ENCODE data around the gene SBNO2.
A peak's percentile ranks its signal among the peaks of the same experiment; 100 is the strongest.
"Not testable (repeated sequence)": the region's sequence is repeated elsewhere in the genome, so short reads cannot be mapped to it uniquely, and the experiment has no call there.

SBNO2 gene

DNA sequence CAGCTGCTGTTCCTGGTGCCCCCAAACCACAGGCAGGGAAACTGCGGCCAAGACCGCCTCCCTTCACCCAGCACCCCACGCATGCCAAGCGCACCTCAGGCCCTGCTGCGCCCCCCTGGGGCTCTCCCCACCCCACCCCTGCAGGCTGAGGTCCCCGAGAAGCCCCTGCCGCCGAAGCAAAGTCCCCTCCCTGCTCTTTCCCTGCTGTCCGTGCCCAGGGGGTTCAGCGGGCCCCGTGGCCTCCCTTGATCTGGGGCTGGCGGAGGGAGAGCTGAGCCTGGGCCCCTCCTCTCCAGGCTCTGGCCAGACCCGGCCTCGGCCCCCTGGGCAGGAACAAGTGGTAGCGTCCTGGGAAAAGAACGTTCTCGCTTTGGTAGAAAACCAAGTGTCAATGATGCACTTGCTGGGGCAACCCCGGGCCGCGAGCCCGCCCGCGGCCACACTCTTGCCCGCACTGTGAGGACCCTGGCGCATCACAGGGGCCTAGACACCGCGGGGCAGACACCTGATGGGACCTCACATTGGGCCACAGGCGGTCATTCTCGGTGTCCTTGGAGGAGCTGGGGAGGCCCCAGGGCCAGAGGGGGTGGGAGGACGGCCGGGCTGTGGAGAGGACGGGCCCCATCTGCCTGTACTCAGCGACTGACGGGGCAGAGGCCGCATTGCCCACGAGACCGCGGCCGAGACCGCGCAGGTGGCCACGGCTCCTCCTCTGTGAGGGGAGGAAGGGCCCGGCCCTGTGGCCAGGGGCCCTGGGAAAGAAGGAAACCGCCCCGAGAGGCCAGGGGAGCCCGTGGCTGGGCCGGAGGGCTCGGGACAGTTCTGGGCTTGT, 41.3 kb downstream of the SBNO2 start:
- DNase-seq, result peak; percentile 38

DNA sequence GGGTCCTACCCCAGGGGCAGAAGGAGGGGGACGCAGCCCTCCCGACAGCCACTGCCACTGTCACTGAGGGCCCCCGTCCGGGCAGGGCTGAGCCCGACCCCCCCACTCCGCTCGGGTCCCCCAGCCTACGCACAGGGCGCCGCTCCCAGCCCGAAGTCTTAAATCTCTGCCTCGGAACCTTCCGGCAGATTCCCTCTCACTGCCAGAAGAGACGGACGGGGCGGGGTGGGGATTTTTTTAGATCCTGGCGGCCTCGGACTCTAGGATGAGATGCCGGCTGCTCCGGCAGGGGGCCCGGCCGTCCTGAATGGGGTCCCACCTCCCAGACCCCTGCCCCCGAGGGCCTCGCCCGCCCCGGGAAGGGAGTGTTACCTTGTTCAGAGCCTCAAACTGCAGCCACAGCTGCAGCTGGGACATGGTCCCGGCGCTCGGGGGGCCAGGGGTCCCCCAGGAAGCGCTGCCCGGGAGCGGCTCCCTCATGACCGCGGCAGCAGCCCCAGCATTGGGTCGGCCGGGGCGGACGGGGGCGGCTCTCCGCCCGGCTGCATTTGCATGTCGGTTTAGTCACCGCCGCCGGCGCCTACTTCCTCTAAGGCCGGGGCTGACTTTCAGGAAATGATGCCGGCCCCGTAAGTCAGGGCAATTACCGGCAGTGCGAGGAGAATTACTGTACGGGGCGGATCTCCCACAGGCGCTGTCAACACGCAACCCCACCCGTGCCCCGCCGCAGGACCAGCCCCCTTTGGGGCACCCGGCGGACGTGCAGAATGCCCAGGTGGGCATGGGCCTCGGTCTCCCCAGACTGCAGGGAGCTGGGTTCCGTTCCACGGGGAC, 42.1 kb downstream of the SBNO2 start:
- DNase-seq, result peak; percentile 91

DNA sequence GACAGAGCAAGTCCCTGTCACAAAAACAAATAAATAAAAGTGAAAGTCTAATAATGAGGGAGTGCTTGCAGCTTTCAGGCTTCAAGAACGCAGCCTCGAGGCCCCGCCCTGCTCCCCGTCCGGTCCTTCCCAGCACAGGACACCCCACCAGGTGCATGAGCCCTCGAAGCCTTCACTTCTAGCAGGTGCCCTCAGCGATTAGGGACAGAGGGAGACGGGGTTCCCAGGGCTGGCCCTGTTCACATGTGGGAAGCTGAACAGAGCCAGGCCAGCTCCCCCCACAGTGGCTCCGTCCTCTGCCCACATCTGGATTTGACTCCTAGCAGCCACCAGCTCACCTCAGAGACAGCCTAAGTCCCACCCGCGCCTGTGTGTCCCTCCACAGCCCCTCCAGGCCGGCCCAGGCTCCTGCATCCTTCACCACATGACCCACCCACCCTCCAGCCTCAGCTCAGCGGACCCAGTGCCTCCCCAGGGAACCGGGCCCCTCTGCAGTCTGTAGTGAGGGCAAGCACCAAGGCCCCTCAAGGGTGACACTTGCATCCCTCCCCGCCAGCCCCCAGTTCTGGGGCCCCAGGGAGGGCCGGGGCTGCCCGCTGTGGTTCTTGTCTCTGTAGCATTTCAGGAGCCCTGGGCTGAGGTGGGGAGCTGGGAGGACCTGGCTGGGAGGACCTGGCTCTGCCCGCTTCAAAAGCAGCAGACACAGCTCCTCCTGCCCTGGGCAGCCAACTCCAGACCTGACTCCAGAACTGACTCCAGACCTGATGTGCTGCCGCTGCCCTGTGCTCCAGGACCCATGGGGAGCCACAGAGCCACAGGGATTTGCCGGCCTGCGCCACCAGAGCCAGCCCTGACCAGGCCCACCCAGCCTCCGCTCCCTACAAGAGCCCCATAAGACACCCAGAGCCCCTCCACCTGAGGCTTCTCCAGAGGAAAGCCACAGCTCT, 43.0 kb downstream of the SBNO2 start:
- peak; percentile 60 for DNase-seq

DNA sequence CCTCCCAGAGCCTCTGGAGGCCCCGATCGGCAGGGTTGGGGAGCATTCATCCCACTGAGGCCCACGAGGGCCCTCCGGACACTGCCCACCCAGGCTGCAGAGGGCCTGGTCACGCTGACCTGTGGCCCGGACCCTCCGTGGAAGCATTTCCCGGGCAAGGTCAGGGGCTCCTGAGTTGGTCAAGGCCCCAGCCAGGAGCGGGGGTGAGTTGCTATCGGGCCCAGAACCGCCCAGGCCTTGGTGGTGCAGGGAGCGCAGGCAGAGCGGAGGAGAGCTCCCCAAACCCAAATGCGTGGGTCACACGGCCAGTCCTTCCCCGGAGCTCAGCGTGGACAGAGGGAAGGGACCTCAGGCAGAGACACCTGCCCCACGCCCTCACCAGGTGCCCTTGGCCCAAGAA, 44.5 kb downstream of the SBNO2 start:
- DNase-seq, result no peak

DNA sequence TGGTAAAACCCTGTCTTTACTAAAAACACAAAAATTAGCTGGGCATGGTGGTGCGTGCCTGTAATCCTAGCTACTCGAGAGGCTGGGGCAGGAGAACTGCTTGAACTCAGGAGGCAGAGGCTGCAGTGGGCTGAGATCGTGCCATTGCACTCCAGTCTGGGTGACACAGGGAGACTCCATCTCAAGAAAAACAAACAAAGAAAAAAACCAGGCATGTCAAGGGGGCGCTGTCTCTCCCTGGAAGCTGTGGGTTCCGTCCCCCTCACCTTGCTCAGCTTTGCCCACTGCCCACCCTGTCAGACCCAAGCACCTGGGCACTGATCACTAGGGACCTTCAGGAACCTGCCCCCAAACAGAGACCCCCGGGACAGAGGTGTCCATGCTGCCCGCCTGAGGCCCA, 45.0 kb downstream of the SBNO2 start:
- DNase-seq, result not testable (repeated sequence)

DNA sequence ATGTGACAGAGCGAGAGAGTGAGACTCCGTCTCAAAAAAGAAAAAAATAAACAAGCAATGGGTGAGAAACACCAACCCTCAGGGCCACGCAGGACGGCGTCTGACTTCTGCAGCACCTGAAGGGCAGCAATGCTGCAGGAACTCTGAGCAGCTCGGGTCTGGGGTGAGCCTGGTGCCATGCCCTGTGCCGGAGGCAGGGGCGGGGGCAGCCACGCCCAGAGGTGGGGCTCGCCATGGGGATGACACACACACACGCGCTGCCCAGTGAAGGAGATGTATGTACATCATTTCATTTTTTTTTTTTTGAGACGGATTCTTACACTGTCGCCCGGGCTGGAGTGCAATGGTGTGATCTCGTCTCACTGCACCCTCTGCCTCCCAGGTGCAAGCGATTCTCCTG, 46.0 kb downstream of the SBNO2 start:
- DNase-seq, result no peak

DNA sequence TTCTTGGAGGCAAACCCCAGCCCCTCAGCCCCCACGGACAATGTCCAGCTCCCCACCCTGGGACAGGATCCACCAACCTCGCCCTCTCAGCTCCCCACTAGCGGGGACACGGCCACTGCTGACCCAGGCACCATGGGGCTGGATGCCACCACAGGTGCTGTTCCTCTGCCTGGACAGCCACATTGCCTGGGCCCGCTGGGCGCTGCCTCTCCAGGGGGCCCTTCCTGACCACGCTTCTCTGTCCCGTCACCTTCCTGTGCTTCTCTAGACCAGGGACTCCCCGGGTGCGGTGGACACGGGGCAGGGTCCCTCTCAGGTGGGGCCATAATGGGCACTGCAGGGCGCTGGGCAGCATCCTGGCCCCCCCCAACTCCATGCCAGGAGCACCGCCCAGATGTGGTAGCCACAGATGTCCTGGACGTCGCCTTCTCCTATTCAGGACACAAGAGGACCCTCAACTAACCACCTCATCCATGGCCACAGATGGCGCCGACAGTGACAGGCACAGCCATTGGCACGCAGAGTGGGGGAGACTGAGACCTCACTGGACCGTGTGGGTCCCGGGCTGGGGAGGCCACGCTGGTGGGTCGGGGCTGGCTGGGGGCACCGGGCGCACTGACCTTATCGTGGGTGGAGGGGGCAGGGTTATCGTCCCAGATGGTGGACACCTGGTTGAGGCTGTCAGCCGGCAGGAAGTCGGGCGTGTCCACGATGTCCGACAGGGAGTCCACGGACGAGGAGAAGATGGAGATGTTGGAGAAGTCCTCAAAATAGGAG, 46.9 kb downstream of the SBNO2 start:
- DNase-seq, result no peak

DNA sequence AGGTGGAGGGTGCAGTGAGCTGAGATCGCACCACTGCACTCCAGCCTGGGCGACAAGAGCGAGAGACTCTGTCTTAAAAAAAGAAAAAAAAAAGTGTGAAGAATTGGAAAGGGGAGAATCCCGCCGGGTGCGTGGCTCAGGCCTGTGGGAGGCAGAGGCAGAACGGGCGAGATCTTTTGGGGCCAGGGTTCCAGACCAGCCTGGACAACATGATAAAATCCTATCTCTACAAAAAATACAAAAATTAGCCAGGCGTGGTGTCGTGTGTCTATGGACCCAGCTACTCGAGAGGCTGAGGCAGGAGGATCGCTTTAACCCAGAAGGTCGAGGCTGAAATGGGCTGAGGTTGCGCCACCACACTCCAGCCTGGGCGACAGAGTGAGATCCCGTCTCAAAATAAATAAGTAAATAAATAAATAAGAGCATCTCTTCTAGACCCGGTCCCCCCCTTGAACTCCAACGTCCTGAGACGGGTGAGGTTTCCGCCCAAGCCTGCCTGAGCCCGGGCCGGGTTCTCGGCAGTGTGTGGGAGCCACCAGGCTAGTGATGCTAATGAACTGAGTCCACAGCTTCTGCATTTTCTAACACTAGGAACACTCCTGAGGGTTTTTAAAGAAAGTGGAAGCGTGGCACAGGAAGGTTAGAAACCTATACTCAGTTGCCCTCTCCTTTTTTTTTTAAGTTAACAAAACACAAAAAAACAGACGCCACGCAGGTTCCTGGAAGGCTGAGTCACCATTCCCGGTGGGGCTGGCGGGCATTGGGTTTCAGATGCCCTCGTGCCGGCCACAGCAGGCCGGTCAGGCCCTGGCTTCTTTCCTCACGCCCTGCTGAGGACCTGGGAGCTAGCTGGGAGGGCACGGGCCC, 48.2 kb downstream of the SBNO2 start:
- DNase-seq, result no peak

DNA sequence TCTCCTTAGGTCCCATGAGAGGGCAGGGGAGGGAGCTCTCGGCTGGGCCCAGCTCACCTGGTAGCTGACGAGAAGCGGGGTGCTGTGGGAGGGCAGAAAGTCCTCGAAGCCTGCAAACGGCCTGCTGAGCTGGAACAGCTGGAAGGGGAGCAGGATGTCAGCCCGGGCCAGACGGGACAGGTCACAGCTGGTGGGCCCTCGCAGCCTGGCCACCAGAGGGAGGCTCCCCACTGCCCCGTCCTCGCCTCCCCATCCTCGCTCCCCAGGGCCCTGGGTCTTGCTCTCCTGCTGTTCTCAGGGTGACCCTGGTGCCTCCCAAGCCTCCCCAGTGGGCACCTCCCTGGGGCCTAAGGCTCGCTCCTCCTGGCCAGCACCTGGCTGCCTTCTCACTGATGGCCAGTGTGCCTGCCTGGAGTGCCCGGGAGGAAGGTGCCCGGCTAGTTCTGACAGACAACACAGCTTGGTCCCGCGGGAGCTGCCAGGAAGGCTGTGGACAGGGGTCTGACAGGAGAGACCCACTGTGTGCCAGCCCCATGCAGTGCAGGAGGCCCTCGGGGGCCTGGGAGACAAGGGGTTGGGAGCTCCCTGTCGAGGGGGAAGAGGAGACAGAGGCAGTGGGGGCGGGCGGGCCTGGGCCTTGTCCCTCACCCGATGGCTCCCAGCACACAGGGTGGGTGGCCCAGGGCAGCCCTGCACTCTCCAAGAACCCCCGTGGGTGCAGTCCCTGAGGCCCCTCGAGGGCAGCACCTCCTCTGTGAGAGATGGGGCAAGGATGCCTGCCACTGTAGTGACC, 50.0 kb downstream of the SBNO2 start:
- no peak for DNase-seq

DNA sequence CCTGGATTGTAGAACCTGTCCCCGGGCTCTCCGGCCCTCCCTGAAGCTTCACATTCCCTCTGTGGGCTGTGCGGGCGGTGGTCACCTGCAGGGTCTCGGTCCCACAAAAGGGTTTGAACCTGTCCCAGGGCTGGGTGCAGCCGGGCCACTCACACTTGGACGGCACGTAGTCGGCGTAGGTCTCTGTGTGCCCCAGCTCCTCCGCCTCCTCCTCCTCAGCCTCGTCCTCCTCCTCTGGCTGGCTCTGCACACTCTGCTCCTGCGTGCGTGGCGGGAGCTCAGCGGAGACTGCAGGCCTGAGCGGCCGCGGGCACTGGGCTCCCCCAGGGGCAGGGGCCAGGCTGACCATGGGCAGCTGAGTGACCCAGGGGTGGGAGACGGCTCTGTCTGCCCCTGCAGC, 50.7 kb downstream of the SBNO2 start:
- no peak for DNase-seq

DNA sequence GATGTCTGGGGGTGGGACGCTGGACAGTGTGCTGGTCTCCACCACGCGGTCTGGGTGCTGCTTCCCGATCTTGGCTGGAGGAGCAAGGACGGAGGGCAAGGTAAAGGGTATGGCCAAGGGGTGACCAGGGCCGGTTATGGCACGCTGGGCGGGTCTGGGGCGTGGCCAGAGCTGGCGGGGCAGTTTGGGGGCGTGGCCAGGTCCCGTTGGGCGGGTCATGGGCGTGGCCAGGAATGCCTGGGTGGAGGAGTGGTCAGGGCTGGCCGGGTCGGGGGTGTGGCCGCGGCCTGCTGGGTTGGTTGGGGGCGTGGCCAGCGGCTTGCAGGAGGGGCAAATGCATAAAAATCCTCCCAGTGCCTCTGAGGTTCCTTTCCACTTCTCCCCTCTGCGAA, 51.1 kb downstream of the SBNO2 start:
- peak; percentile 18 for DNase-seq

DNA sequence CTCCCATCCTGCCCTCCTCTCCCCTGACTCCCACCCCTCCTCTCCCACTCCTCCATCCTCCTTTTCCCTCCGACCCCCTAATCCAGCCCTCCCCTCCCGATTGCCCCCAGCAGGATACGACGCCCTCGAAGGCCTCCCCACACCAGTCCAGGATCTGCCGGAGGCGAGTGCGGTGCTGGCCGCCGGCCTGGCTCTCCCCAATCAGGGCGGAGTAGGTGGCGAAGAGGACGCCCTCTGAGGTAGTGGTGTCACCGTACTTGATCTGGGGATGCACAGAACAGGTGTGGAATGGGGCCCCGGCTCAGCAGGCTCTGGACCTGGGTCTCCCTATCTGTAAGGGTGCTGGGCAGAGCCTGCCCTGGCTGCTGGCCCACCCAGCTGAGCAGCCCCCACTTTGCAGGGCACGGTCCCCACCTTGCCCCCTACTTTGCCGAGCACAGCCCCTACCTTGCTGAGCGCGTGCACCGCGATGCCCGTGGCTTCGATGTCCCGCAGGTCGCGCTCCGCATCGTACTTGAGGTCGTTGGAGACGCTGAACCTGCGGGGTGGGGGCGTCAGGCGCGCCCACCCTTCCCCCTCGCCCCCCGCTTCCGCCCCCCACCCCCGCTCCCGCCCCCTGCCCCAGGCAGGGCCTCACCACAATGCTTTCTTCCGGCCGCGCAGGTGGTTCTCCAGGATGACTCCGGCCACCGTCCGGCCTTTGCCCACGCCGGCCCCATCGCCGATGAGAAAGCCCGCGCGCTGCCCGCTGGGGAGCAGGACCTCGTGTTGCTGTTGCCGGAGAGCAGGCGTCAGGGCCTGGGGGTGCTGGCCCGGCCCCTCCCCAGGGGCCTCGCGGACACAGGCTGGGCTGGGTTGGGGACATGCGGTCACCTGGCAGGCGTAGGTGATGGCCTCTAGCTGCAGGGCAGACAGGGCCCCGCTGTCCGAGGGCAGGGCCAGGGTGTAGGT, 51.8 kb downstream of the SBNO2 start:
- DNase-seq, result no peak

DNA sequence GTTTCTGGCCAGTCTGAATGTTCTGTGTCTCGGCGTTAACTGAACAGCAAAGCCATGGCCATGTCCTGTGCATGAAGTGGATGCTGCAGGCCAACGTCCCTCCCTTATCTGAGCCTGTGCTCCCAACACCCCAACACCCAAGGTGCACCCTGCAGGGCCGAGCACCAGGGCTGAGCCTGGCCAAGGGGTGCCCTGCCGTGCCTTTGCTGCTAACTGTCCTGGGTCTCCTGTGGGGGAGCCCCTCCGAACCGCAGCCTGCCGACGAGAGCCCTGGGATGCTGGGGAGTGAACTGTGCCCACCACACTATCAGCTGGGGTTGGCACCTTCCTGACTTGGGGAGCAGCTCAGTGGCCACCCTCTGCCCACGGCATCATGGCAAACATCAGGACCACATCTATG, 52.7 kb downstream of the SBNO2 start:
- DNase-seq, result no peak

DNA sequence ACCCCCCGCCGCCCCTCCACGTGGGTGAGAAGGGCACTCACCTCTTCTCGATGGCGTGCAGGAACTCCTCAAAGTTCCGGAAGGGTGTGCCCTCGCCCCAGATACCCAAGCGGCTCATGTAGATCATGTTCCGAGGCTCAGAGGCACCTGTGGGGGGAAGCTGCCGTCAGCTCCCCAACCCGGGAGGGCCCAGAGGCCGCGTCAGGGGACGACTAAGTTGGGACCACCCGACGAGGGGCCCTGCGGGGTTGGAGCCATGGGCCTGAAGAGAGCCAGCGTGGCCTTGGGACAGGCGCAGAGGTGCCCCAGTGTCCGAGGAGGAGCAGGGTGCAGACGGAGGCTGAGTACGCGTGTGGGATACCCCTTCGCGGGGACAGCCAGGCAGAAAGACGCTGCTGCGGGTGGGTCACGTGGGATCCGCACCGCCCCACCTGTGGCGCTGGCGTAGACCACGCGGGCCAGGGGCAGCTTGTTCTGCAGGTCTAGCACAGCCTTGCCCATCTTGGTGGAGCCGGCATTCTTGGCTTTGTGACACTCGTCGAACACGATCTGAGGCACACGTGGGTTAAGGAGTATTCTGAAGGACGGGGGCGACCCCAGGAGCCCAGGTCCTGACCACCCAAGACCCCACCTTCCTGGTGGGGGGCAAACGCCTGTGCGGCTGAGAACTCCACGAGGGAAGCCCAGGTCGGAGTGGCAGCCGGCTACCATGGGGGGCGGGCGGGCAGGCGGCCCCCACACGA, 54.4 kb downstream of the SBNO2 start:
- no peak for DNase-seq

DNA sequence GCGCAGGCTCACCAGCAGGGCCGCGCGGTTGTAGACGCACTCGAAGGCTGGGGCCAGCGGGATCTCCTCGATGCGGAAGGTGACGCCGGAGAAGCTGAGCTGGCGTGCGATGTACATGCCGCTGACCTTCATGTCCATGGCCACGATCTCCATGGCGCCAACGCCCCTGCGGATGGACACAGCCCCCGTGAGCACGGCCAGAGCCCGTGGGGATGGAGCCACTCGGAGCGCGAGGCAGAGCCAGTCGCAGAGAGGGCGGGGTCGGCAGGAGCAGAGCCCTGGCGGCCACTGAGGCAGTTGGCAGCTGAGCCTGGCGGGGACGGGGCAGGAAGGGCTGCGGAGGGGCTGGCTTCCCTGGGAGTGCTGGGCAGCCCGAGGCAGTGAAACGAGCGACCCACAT, 55.1 kb downstream of the SBNO2 start:
- no peak for DNase-seq

DNA sequence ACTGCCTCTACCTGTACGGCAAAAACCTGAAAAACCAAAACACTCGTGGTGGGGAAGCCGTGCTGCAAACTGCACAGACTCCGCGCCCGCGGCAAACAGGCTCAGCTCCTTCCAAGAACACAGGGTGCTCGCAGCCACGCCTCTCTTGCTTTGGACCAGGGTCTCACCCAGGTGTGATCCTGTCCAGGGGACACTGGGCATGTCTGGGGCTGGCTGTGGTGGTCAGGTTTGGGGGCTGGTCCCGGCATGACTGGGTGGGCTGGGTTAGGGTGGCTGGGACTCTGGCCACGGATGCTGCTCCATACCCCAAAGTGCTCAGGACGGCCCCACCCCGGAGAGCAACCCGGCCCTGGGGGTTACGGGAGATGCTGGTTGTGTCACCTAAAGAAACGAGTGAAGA, 56.4 kb downstream of the SBNO2 start:
- no peak for DNase-seq

DNA sequence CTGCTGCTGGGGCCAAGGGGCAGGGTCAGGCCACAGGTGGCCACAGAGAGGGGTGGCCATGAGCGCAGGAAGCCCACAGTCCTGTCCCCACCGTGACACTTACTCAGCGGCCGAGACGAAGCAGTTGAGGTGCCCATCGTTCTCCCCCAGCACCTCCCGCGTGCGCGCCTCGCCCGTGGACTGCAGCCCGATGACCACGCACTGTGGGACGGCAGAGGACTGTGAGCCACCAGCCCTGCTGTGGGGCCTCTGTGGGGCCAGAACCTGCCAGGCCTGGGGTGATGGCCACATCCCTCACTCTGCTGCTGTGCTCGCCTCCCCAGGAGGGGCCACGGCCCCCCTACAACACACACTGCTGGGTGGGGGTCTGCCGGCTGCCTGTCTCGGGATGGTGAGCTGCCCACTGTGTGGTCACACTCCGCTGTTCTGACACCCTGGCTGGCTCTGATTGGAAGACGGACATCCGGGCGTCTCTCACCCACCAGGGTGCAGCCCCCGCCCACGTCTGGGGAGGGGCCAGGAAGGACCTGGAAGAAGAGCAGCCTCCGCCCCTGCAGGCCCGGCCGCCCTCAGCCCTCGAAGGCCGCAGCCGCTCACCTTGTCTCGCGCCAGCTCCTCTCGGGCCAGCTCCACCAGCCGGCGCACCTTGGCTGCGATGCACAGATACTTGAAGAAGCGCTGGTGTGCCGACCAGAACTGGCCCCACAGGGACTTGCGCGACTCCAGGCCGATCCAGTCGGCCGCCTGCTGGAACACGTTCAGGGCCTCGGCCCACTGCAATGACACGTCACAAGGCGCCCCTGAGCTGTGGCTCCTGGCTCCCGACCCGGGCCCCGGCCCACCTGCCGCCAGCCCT, 57.1 kb downstream of the SBNO2 start:
- no peak for DNase-seq
